Renal cortical epithelial cell (primary cell): ENCODE measurements around the gene PROC. TPM values are rescaled to one million over a fixed set of nuclear protein-coding genes. Genes with fewer than 3 reads are reported as not detected.

ENCODE experiments used
- DNase-seq: peaks from one replicate; pipeline ENCODE4 v3.0.0-alpha.2; 2011; ENCODE audit warnings: low read depth
- total RNA-seq: library from RNA; depleted of rRNA; stranded (reverse); fragments of >200 nt; gene quantifications from 2 replicates; pipeline ENCODE4 v1.2.3, GENCODE V29; 2014

PROC gene
- total RNA-seq, 1 donor from 2014 or later, result 0.25 TPM

DNA sequence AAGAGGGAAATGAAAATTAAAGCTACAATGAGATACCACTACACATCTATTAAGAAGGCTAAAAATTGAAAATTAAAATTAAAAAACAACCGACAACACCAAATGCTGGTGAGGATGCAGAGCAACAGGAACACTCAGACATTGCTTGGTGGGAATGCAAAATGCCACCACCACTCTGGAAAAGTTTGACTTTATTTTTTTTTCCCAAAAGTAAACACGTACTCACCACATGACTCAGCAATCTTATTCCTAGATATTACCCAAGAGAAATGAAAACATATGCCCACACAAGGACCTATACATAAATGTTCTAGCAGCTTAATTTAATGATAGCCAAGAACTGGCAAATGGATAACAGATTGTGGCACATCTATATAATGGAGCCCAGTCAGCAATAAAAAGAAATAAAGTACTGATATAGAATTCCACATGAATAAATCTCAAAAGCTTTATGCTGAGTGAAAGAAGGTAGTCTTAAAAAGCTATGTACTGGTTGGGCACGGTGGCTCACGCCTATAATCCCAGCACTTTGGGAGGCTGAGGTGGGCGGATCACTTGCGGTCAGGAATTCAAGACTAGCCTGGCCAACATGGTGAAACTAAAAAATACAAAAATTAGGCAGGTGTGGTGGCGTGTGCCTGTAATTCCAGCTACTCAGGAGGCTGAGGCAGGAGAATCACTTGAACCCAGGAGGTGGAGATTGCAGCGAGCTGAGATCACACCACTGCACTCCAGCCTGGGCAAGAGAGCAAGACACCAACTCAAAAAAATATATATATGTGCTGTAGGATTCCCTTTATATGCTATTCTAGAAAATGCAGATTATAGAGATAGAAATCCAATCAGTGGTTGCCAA is 4.2 kb upstream of the PROC start:
- DNase-seq, result peak; percentile 67

DNA sequence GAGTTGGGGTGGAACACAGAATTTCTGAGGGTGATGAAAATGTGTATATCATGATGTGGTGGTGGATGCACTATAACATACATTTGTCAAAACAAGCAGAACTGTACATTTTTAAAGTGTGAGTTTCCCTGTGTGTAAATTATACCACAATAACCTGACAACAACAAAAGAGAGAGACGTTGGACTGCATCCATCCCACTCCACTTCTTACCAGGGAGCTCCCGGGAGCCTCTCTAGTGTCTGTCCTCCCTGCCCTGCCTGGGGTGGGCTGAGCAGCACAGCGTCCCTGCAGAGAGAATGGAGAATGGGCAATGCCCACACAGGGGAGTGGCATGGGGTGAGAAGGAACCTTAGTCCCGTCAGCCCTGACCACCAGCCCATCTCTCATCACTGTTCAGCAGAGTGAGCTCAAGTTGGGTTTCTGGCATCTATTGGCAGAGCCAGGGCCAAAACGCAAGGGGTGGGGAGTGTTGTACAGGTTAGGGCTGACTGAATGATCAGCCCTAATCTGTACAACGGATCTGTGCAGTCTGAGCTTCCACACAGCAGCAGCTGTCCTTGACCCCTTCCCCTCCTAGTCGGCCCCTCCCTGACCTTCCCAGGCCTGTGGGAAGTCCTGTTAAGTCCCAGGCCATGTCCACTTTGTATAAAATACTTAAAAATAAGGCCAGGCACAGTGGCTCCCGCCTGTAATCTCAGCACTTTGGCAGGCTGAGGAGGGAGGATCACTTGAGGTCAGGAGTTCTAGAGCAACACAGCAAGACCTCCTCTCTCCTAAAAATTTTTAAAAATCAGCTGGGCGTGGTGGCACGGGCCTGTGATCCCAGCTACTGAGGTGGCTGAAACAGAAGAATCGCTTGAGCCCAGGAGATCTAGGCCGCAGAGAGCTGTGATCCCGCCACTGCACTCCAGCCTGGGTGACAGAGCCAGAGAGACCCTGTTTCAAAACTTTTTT is 3.3 kb upstream of the PROC start:
- no peak for DNase-seq

DNA sequence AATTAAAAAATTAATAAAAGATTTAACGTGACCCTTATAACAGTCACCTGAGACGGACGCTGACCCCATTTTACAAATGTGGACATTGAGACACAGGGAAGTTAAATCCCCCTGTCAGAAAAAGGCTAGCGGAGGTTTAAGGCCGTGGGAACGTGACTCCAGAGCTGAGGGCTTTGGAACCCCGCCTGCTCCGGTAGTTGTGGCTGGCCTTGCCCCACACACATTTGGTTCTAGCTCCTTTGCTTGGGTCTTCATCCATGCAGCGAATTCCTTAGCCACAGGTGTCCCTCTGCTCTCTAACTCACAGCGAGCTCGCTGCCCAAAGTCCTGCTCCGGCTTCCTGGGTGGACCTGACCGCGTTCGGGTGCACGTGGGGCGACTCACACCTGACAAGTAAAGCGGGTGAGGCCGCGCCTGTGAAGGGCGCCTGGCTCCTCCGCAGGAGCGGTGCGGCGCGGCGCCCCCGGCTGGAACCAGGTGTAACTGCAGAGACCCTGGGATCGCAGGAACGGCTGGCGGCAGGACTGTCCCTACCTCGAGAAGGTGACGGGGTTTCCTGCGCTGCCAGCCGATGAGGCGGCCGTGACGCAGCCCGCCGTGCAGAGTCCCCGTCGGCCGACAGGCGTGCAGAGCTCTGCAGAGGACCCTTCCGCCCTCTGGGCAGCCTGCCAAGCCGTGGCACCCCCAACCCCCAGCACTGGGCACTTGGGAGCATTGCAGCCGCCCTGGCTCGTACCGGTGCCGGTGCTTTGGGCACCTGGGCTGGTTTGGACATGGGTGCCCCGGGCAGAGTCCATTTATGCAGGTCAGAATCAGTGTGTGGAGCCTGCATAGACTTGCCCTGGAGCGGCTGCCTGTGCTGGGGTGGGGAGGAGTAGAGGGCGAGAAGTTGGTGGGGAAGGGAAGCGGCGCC is 2.4 kb upstream of the PROC start:
- peak; percentile 36 for DNase-seq

DNA sequence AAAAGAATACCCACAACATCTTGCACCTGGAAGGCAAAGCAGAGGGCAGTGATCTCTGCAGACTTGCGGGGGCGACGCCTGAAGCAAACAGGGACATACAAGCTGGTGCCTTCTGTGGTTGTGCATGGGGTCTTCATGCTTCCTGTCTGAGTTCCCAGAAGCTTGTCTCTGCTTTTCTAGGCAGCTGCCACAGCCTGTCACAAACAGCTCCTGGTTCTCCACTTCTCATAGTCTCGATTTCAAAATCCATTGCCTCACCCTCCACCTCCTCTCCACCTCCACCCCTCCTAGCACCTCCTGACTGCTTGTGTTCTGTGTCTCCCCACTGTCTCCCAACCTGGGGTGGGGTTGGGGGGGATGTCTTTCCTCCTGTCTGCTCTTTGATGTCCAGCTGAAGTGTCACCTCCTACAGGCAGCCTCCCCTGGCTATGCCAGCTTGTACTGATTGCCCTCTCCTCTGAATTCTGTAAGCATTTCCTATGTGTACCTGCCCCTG is 1.7 kb upstream of the PROC start:
- no peak for DNase-seq

DNA sequence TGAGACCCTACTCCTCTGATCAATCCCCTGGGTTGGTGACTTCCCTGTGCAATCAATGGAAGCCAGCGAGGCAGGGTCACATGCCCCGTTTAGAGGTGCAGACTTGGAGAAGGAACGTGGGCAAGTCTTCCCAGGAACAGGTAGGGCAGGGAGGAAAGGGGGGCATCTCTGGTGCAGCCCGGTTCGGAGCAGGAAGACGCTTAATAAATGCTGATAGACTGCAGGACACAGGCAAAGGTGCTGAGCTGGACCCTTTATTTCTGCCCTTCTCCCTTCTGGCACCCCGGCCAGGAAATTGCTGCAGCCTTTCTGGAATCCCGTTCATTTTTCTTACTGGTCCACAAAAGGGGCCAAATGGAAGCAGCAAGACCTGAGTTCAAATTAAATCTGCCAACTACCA is 821 bp upstream of the PROC start:
- no peak for DNase-seq

DNA sequence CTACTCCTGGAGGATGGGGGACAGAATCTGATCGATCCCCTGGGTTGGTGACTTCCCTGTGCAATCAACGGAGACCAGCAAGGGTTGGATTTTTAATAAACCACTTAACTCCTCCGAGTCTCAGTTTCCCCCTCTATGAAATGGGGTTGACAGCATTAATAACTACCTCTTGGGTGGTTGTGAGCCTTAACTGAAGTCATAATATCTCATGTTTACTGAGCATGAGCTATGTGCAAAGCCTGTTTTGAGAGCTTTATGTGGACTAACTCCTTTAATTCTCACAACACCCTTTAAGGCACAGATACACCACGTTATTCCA is 844 bp downstream of the PROC start:
- no peak for DNase-seq

DNA sequence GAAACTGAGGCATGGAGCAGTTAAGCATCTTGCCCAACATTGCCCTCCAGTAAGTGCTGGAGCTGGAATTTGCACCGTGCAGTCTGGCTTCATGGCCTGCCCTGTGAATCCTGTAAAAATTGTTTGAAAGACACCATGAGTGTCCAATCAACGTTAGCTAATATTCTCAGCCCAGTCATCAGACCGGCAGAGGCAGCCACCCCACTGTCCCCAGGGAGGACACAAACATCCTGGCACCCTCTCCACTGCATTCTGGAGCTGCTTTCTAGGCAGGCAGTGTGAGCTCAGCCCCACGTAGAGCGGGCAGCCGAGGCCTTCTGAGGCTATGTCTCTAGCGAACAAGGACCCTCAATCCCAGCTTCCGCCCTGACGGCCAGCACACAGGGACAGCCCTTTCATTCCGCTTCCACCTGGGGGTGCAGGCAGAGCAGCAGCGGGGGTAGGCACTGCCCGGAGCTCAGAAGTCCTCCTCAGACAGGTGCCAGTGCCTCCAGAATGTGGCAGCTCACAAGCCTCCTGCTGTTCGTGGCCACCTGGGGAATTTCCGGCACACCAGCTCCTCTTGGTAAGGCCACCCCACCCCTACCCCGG is 1.3 kb downstream of the PROC start:
- no peak for DNase-seq

DNA sequence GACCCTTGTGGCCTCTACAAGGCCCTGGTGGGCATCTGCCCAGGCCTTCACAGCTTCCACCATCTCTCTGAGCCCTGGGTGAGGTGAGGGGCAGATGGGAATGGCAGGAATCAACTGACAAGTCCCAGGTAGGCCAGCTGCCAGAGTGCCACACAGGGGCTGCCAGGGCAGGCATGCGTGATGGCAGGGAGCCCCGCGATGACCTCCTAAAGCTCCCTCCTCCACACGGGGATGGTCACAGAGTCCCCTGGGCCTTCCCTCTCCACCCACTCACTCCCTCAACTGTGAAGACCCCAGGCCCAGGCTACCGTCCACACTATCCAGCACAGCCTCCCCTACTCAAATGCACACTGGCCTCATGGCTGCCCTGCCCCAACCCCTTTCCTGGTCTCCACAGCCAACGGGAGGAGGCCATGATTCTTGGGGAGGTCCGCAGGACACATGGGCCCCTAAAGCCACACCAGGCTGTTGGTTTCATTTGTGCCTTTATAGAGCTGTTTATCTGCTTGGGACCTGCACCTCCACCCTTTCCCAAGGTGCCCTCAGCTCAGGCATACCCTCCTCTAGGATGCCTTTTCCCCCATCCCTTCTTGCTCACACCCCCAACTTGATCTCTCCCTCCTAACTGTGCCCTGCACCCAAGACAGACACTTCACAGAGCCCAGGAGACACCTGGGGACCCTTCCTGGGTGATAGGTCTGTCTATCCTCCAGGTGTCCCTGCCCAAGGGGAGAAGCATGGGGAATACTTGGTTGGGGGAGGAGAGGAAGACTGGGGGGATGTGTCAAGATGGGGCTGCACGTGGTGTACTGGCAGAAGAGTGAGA is 2.0 kb downstream of the PROC start:
- DNase-seq, result no peak

DNA sequence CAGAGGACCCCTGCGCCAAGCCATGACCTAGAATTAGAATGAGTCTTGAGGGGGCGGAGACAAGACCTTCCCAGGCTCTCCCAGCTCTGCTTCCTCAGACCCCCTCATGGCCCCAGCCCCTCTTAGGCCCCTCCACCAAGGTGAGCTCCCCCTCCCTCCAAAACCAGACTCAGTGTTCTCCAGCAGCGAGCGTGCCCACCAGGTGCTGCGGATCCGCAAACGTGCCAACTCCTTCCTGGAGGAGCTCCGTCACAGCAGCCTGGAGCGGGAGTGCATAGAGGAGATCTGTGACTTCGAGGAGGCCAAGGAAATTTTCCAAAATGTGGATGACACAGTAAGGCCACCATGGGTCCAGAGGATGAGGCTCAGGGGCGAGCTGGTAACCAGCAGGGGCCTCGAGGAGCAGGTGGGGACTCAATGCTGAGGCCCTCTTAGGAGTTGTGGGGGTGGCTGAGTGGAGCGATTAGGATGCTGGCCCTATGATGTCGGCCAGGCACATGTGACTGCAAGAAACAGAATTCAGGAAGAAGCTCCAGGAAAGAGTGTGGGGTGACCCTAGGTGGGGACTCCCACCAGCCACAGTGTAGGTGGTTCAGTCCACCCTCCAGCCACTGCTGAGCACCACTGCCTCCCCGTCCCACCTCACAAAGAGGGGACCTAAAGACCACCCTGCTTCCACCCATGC is 3.0 kb downstream of the PROC start:
- DNase-seq, result no peak

DNA sequence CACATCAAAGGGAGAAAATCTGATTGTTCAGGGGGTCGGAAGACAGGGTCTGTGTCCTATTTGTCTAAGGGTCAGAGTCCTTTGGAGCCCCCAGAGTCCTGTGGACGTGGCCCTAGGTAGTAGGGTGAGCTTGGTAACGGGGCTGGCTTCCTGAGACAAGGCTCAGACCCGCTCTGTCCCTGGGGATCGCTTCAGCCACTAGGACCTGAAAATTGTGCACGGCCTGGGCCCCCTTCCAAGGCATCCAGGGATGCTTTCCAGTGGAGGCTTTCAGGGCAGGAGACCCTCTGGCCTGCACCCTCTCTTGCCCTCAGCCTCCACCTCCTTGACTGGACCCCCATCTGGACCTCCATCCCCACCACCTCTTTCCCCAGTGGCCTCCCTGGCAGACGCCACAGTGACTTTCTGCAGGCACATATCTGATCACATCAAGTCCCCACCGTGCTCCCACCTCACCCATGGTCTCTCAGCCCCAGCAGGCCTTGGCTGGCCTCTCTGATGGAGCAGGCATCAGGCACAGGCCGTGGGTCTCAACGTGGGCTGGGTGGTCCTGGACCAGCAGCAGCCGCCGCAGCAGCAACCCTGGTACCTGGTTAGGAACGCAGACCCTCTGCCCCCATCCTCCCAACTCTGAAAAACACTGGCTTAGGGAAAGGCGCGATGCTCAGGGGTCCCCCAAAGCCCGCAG is 3.8 kb downstream of the PROC start:
- no peak for DNase-seq

DNA sequence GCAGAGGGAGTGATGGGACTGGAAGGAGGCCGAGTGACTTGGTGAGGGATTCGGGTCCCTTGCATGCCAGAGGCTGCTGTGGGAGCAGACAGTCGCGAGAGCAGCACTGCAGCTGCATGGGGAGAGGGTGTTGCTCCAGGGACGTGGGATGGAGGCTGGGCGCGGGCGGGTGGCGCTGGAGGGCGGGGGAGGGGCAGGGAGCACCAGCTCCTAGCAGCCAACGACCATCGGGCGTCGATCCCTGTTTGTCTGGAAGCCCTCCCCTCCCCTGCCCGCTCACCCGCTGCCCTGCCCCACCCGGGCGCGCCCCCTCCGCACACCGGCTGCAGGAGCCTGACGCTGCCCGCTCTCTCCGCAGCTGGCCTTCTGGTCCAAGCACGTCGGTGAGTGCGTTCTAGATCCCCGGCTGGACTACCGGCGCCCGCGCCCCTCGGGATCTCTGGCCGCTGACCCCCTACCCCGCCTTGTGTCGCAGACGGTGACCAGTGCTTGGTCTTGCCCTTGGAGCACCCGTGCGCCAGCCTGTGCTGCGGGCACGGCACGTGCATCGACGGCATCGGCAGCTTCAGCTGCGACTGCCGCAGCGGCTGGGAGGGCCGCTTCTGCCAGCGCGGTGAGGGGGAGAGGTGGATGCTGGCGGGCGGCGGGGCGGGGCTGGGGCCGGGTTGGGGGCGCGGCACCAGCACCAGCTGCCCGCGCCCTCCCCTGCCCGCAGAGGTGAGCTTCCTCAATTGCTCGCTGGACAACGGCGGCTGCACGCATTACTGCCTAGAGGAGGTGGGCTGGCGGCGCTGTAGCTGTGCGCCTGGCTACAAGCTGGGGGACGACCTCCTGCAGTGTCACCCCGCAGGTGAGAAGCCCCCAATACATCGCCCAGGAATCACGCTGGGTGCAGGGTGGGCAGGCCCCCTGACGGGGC is 4.6 kb downstream of the PROC start:
- DNase-seq, result no peak

DNA sequence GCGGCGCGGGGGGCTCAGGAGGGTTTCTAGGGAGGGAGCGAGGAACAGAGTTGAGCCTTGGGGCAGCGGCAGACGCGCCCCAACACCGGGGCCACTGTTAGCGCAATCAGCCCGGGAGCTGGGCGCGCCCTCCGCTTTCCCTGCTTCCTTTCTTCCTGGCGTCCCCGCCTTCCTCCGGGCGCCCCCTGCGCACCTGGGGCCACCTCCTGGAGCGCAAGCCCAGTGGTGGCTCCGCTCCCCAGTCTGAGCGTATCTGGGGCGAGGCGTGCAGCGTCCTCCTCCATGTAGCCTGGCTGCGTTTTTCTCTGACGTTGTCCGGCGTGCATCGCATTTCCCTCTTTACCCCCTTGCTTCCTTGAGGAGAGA is 5.2 kb downstream of the PROC start:
- DNase-seq, result no peak

DNA sequence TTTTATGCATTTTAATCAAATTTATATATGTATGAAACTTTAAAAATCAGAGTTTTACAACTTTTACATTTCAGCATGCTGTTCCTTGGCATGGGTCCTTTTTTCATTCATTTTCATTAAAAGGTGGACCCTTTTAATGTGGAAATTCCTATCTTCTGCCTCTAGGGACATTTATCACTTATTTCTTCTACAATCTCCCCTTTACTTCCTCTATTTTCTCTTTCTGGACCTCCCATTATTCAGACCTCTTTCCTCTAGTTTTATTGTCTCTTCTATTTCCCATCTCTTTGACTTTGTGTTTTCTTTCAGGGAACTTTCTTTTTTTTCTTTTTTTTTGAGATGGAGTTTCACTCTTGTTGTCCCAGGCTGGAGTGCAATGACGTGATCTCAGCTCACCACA is 5.7 kb downstream of the PROC start:
- DNase-seq, result no peak

DNA sequence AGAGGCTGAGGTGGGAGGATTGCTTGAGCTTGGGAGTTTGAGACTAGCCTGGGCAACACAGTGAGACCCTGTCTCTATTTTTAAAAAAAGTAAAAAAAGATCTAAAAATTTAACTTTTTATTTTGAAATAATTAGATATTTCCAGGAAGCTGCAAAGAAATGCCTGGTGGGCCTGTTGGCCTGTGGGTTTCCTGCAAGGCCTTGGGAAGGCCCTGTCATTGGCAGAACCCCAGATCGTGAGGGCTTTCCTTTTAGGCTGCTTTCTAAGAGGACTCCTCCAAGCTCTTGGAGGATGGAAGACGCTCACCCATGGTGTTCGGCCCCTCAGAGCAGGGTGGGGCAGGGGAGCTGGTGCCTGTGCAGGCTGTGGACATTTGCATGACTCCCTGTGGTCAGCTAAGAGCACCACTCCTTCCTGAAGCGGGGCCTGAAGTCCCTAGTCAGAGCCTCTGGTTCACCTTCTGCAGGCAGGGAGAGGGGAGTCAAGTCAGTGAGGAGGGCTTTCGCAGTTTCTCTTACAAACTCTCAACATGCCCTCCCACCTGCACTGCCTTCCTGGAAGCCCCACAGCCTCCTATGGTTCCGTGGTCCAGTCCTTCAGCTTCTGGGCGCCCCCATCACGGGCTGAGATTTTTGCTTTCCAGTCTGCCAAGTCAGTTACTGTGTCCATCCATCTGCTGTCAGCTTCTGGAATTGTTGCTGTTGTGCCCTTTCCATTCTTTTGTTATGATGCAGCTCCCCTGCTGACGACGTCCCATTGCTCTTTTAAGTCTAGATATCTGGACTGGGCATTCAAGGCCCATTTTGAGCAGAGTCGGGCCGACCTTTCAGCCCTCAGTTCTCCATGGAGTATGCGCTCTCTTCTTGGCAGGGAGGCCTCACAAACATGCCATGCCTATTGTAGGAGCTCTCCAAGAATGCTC is 6.6 kb downstream of the PROC start:
- DNase-seq, result no peak

DNA sequence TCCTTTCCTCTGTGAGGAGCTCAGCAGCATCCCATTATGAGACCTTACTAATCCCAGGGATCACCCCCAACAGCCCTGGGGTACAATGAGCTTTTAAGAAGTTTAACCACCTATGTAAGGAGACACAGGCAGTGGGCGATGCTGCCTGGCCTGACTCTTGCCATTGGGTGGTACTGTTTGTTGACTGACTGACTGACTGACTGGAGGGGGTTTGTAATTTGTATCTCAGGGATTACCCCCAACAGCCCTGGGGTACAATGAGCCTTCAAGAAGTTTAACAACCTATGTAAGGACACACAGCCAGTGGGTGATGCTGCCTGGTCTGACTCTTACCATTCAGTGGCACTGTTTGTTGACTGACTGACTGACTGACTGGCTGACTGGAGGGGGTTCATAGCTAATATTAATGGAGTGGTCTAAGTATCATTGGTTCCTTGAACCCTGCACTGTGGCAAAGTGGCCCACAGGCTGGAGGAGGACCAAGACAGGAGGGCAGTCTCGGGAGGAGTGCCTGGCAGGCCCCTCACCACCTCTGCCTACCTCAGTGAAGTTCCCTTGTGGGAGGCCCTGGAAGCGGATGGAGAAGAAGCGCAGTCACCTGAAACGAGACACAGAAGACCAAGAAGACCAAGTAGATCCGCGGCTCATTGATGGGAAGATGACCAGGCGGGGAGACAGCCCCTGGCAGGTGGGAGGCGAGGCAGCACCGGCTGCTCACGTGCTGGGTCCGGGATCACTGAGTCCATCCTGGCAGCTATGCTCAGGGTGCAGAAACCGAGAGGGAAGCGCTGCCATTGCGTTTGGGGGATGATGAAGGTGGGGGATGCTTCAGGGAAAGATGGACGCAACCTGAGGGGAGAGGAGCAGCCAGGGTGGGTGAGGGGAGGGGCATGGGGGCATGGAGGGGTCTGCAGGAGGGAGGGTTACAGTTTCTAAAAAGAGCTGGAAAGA is 7.6 kb downstream of the PROC start:
- DNase-seq, result no peak
